ENCODE data around the gene ALK.

The ALK gene

DNA sequence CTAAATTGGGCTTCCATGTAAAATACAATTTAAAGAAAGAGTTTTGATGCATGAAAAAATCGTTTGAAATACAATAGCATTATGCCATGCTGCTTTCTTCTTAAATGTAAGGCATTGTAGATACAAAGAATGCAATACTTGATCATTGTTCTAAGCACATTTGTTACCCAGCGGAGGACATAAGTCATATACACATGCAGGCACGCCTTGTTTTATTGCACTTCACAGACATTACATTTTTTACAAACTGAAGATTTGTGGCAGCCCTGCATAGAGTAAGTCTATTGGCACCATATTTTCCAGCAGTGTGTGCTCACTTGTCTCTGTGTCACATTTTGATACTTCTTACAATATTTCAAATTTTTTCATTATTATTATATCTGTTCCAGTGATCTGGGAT lies 461.2 kb downstream of the ALK start:
- intact Hi-C loops (cut with DNase I; ENCODE audit: low total_unique reads) = no loop called here
- TF ChIP-seq, protein P1, sequence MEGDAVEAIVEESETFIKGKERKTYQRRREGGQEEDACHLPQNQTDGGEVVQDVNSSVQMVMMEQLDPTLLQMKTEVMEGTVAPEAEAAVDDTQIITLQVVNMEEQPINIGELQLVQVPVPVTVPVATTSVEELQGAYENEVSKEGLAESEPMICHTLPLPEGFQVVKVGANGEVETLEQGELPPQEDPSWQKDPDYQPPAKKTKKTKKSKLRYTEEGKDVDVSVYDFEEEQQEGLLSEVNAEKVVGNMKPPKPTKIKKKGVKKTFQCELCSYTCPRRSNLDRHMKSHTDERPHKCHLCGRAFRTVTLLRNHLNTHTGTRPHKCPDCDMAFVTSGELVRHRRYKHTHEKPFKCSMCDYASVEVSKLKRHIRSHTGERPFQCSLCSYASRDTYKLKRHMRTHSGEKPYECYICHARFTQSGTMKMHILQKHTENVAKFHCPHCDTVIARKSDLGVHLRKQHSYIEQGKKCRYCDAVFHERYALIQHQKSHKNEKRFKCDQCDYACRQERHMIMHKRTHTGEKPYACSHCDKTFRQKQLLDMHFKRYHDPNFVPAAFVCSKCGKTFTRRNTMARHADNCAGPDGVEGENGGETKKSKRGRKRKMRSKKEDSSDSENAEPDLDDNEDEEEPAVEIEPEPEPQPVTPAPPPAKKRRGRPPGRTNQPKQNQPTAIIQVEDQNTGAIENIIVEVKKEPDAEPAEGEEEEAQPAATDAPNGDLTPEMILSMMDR (IDR thresholded peaks at IDR 0.05) = no peak
- Histone ChIP-seq H3K9me3 (no peaks in the 10 kb centered on the region), H3K4me1 (peaks cover 0 to 8% (median 0%) of the 10 kb centered on the region in 4 donors), H3K27me3 (no peaks in the 10 kb centered on the region), H3K4me3 (no peak overlapping the region), H3K27ac (no peak overlapping the region), H3K36me3 (no peaks in the 10 kb centered on the region)
- DNase-seq = no peak

DNA sequence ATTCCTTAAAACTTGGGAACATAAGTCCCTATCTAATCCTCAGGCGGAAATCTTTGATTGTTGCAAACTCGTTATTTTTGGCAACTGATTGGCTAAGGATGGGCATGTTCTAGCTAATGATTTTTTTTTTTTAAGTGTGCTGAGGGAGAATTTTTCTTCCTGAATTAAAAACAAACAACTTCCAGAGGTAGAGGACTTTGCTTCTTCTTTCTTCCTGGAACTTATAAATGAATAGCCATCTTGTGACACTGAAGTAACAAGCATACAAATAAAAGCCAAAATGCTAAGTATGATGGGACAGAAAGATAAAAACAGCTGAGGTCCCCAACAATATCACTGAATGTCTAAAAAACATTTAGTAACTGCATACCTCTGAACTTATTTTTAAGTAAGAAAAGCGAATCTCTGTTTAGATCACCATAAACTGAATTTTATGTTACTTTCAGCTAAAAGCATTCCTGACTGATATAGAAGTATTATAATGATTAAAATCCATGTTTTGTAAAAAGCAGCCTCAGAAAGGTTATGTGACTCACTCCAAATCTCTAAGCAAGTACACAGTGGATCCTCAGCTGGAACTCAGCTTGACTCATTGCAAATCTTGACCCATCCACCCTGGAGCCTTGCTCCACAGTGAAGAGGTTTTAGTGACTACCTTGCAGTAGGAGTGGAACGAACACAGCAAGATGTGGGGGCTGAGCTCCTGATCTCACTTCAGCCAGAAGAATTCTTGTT lies 461.8 kb downstream of the ALK start:
- Histone ChIP-seq H3K27ac (no peak overlapping the region), H3K4me3 (no peak overlapping the region), H3K27me3 (no peaks in the 10 kb centered on the region), H3K9me3 (no peaks in the 10 kb centered on the region), H3K4me1 (peaks cover 0 to 8% (median 0%) of the 10 kb centered on the region in 4 donors), H3K36me3 (no peaks in the 10 kb centered on the region)
- intact Hi-C loops (cut with DNase I; ENCODE audit: low total_unique reads) = no loop called here
- no peak for DNase-seq
- TF ChIP-seq, protein P1 (IDR thresholded peaks at IDR 0.05) = no peak

DNA sequence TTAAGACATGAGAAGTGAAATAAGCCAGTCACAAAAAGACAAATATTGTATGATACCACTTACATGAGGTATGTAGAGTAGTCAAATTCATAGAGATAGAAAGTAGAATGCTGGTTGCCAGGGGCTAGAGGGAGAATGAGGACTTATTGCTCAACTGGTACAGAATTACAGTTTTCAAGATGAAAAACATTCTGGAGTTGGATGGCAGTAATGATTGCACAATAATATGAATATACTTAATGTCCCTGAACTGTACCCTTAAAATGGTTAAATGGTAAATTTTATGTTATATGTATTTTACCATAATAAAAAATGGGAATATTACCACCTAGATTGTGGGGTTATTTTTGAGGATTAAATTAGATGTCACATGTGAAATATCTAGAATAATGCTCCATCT lies 465.0 kb downstream of the ALK start:
- no peaks in the 10 kb centered on the region for H3K36me3 ChIP-seq
- H3K4me1 ChIP-seq = no peaks in the 10 kb centered on the region
- TF ChIP-seq, protein P1 (IDR thresholded peaks at IDR 0.05) = no peak
- H3K9me3 ChIP-seq = no peaks in the 10 kb centered on the region
- intact Hi-C loops (cut with DNase I; ENCODE audit: low total_unique reads) = no loop called here
- H3K27me3 ChIP-seq = no peaks in the 10 kb centered on the region
- no peak overlapping the region for H3K27ac ChIP-seq
- no peak overlapping the region for H3K4me3 ChIP-seq
- no peak for DNase-seq

DNA sequence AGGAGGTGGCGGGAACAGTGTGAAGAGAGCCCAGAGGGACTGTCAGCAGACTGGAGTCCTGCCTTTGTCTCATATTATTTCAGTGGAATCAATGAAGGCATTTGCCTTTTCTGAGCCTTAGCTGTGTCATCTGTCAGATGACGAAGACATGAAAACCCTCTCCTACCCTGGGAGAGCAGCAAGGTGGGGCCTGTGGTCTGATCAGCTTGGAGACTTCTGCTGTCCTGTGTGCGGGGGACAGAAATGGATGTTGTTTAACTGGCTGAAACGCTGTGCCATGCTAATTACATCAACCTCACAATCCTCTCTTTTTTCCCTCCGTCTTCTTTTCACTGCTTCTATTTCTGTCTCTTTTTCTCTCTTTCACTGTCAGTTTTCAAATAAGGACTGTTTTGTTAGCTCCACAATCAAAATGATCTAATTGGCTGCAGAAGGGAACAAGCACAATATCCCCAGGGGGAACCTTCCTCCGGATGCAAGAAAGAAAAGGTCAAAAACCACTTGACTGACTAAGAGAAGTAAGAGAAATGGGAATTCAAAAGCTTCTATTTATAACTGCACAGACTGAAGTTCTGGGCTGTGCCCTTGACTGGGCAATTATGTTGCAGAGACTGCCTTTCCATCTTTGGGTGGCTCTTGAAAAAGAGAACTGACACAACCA lies 466.1 kb downstream of the ALK start:
- no peaks in the 10 kb centered on the region for H3K9me3 ChIP-seq
- intact Hi-C loops (cut with DNase I; ENCODE audit: low total_unique reads) = no loop called here
- H3K4me1 ChIP-seq = no peaks in the 10 kb centered on the region
- H3K27ac ChIP-seq = no peak overlapping the region
- no peaks in the 10 kb centered on the region for H3K36me3 ChIP-seq
- TF ChIP-seq, protein P1 (IDR thresholded peaks at IDR 0.05) = no peak
- no peaks in the 10 kb centered on the region for H3K27me3 ChIP-seq
- no peak for DNase-seq
- H3K4me3 ChIP-seq = no peak overlapping the region

DNA sequence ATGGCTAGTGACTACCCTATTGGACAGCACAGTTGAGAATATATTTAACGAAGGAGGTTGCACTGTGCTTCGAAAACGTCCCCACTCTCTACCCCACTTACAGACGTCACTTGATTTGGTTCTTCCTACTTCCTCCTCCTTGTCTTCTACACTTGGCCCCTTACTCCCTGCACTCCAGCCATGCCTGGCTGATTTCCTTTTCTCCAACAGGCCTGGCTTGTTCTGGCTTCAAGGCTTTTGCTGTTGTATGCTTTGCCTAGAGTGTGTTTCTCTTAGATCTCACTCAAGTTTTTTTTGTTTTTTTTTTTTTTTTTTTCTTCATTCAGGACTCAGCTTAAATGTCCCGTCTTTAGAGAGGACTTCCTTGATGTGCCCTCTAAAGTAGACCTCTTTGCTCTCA lies 469.4 kb downstream of the ALK start:
- TF ChIP-seq, protein P1 (IDR thresholded peaks at IDR 0.05) = no peak
- no peaks in the 10 kb centered on the region for H3K9me3 ChIP-seq
- no peaks in the 10 kb centered on the region for H3K27me3 ChIP-seq
- no peak overlapping the region for H3K27ac ChIP-seq
- intact Hi-C loops (cut with DNase I; ENCODE audit: low total_unique reads) = no loop called here
- no peak overlapping the region for H3K4me3 ChIP-seq
- H3K4me1 ChIP-seq = no peaks in the 10 kb centered on the region
- H3K36me3 ChIP-seq = no peaks in the 10 kb centered on the region
- no peak for DNase-seq

All from tibial artery (tissue), 4 donors.